ENCODE data around the gene PEX7. TPM values are rescaled to one million over a fixed set of nuclear protein-coding genes. Genes with fewer than 3 reads are reported as not detected.
A peak's percentile ranks its signal among the peaks of the same experiment; 100 is the strongest.

Gene PEX7, protein sequence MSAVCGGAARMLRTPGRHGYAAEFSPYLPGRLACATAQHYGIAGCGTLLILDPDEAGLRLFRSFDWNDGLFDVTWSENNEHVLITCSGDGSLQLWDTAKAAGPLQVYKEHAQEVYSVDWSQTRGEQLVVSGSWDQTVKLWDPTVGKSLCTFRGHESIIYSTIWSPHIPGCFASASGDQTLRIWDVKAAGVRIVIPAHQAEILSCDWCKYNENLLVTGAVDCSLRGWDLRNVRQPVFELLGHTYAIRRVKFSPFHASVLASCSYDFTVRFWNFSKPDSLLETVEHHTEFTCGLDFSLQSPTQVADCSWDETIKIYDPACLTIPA
- polyA plus RNA-seq (2011; rRNA removed), result 6.7 and 8.9 TPM in 2 replicates
- 3.3 and 4.1 TPM in 2 replicates for polyA minus RNA-seq (2011; rRNA and poly(A)+ RNA removed)

DNA sequence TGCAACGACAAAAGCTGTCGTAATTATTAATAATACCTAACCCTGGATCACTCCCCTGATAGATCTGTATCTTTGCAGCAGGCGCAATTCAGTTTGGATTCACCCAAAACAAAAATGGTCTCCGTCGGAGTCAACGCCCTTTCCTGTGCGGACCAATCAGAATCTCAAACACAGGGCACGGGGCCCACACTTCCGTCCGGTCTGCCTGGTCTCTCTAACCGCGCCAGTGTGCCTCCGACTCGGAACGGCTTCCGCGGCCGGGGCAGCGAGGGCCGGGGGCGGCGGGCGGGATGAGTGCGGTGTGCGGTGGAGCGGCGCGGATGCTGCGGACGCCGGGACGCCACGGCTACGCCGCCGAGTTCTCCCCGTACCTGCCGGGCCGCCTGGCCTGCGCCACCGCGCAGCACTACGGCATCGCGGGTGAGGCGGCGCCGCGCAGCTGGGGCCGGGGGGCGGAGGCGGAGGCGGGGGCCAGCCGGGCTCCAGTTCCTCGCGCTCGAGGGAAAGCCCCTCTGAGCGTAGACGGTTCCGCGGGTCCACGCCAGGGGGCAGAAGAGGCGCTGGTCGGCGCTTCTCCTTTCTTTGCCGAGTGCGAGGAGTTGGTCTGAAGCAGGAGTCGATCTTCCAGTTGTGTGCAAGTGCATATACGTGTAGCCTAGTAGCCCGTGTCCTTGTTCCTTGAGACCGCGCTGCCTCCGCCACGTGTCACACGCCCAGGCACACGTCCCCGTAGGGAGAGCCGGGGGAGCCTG lies at the start of gene PEX7:
TSS of gene PEX7 (plus strand) at position 217 of the 752 bp plus-strand sequence. CDS start at position 291, 74 bp downstream.
- ChIA-PET POLR2A (interaction anchor here (0.7 to 1.0 kb wide), 2 partner anchors 31 to 176 kb away, joined by 3 to 5 read pairs; partner anchors contain the start of gene MAP3K5), CTCF (interaction anchor here (0.6 to 2.5 kb wide), 16 partner anchors 11 to 510 kb away, joined by 3 to 24 read pairs (median 4); no protein-coding TSS in a partner anchor)
- DNase-seq (ENCODE audit: low read depth, low spot score), result peak; percentile 72
- H3K27me3 ChIP-seq (ENCODE audit: control insufficient read depth, insufficient read depth, low read length), result peaks cover 3% of the 10 kb centered on the region
- H3K4me3 ChIP-seq (ENCODE audit: low read depth, low read length), result peak within 1 kb of the TSS; percentile 86
- TF ChIP-seq, protein P1, sequence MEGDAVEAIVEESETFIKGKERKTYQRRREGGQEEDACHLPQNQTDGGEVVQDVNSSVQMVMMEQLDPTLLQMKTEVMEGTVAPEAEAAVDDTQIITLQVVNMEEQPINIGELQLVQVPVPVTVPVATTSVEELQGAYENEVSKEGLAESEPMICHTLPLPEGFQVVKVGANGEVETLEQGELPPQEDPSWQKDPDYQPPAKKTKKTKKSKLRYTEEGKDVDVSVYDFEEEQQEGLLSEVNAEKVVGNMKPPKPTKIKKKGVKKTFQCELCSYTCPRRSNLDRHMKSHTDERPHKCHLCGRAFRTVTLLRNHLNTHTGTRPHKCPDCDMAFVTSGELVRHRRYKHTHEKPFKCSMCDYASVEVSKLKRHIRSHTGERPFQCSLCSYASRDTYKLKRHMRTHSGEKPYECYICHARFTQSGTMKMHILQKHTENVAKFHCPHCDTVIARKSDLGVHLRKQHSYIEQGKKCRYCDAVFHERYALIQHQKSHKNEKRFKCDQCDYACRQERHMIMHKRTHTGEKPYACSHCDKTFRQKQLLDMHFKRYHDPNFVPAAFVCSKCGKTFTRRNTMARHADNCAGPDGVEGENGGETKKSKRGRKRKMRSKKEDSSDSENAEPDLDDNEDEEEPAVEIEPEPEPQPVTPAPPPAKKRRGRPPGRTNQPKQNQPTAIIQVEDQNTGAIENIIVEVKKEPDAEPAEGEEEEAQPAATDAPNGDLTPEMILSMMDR (IDR thresholded peaks at IDR 0.05; ENCODE audit: low read depth, low read length), result peak; percentile 80
- no peaks in the 10 kb centered on the region; the same call in 1 of the 2 replicates for H3K9me3 ChIP-seq (ENCODE audit: control insufficient read depth, insufficient read depth, low read length)
- peak within 1 kb of the TSS; percentile 60 for H3K27ac ChIP-seq (ENCODE audit: low read depth, low read length)

DNA sequence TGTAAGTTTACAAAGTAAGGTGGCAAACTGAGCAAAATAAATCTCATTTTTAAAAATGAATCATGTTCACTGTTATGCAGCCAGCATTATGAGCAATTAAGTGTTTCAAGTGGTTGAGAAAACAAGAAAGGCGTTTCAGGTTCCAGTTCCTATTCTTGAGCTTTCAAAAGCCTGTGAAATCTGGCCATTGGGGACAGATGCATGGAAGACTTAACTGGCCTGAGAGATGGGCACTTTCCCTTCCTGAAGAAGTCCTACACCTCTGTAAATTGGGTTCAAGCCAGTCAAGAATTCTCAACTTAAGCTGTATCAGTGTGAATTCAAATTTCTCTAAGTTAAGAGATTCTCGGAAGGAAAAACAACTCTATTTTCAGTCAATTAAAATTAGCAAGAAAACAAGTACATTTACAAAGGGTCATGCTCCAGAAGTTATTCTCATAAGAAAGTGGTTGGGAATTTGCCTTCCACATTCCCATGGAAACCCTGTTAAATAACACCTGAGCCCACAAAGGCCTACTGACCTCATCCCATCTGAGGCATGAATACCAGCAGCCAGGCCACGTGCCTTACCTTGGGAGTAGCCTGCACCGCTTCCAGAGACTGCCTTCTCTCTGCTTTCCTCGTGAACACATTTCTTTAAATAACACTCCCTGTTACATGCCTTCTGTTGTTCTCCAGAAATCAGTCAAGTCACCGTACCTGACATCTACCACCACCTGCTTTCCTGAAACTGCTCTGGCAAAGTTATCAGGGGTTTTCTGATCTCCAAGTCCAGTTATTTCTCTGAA lies 49.5 kb upstream of the PEX7 start:
- H3K27me3 ChIP-seq (ENCODE audit: control insufficient read depth, insufficient read depth, low read length), result no peaks in the 10 kb centered on the region
- no peaks in the 10 kb centered on the region for H3K9me3 ChIP-seq (ENCODE audit: control insufficient read depth, insufficient read depth, low read length)
- no peak overlapping the region for H3K27ac ChIP-seq (ENCODE audit: low read depth, low read length)
- TF ChIP-seq, protein P1 (IDR thresholded peaks at IDR 0.05; ENCODE audit: low read depth, low read length), result no peak
- DNase-seq (ENCODE audit: low read depth, low spot score), result no peak
- H3K4me3 ChIP-seq (ENCODE audit: low read depth, low read length), result no peak overlapping the region
- ChIA-PET CTCF (interaction anchor here (0.6 to 2.1 kb wide), 2 partner anchors 19 to 100 kb away, joined by 3 to 10 read pairs; partner anchors contain the start of gene MAP3K5), POLR2A (no interaction called here)

DNA sequence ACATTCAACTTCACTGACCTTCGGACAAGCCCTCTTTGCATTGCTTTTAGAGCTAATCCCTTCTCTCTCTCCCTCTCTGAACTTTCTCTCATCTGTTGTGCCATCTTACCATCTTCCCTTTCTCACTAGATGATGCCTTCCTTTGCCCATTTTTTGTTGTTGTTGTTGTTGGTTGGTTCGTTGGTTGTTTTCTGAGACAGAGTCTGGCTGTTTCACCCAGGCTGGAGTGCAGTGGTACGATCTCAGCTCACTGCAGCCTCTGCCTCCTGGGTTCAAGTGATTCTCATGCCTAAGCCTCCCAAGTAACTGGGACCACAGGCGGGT lies 49.0 kb upstream of the PEX7 start:
- POLR2A ChIA-PET, result no interaction called here

DNA sequence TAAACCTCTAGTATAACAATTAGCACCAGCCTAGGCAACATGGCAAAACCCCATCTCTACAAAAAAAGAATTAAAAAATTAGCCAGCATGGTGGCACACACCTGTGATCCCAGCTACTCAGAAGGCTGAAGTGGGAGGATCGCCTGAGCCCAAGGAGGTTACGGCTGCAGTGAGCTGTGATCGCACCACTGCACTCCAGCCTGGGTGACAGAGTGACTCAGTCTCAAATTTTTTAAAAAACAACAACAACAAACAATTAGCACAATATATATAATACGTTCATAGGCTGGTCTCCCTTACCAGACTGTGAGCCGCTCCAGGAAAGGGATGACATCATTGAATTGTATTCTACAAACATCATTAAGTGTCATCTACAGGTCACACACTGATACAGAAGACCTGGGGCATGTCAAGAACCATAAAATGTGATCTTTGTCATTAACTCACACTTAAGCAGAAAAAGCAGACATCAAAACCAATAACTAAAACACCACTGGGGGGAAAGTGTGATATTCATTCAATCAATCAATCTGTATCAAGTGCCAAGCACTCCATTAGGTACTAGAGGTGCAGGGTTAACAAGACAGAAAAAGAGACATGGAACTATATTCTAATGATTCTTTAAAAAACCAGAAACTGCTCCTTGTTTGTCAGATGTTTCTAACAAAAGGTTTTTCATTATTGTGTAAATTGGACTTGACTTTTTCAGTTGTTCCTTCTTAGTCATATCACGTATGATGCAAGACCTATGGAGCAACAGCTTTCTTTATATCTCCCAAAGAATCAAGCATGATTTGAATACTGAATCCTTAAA lies 48.0 kb upstream of the PEX7 start:
- peak; percentile 15 for DNase-seq (ENCODE audit: low read depth, low spot score)
- no peaks in the 10 kb centered on the region for H3K27me3 ChIP-seq (ENCODE audit: control insufficient read depth, insufficient read depth, low read length)
- CTCF ChIA-PET, result interaction anchor here (0.6 to 2.2 kb wide), 3 partner anchors 18 to 130 kb away, joined by 3 to 7 read pairs (median 4); partner anchors contain the start of gene MAP3K5
- H3K9me3 ChIP-seq (ENCODE audit: control insufficient read depth, insufficient read depth, low read length), result no peaks in the 10 kb centered on the region
- POLR2A ChIA-PET, result no interaction called here
- no peak overlapping the region for H3K27ac ChIP-seq (ENCODE audit: low read depth, low read length)
- H3K4me3 ChIP-seq (ENCODE audit: low read depth, low read length), result no peak overlapping the region
- TF ChIP-seq, protein P1 (IDR thresholded peaks at IDR 0.05; ENCODE audit: low read depth, low read length), result no peak

More for the DNA sequence above, 49.0 kb upstream of the PEX7 start:
- DNase-seq (ENCODE audit: low read depth, low spot score), result no peak
- H3K4me3 ChIP-seq (ENCODE audit: low read depth, low read length), result no peak overlapping the region
- H3K27ac ChIP-seq (ENCODE audit: low read depth, low read length), result no peak overlapping the region
- TF ChIP-seq, protein P1 (IDR thresholded peaks at IDR 0.05; ENCODE audit: low read depth, low read length), result no peak
- H3K27me3 ChIP-seq (ENCODE audit: control insufficient read depth, insufficient read depth, low read length), result no peaks in the 10 kb centered on the region
- no peaks in the 10 kb centered on the region for H3K9me3 ChIP-seq (ENCODE audit: control insufficient read depth, insufficient read depth, low read length)
- CTCF ChIA-PET, result no interaction called here
